H1 (cell line): ENCODE data around the gene GFOD1. TPM values are rescaled to one million over a fixed set of nuclear protein-coding genes. Genes with fewer than 3 reads are reported as not detected.

ENCODE experiments used
- CTCF ChIA-PET: fragments of 300-600 bp; sonication (Branson Sonifier 250); formaldehyde crosslinking; loops from one replicate; lab custom pipeline; 2021; ENCODE audit not compliant: partially characterized antibody; lab: Charles Lee
- POLR2A ChIA-PET: fragments of 300-600 bp; sonication (Branson Sonifier 250); formaldehyde crosslinking; loops from one replicate; lab custom pipeline; 2021; ENCODE audit warnings: inconsistent platforms; ENCODE audit not compliant: partially characterized antibody; lab: Charles Lee
- DNase-seq, 2 experiments: peaks; one replicate each; pipeline versions ENCODE4 v3.0.0 to v3.0.0-alpha.2; 2010 to 2022; ENCODE audit warnings: low spot score in 2 of 2, low read depth in 1 of 2, mixed read lengths in 1 of 2
- FAIRE-seq: peaks from 2 replicates; lab custom pipeline; 2011; peaks lifted over from hg19 to GRCh38; lab: Jason Lieb, UNC
- H2AFZ ChIP-seq: 2 replicates; pipeline ENCODE4 v1.8.1; 2012; ENCODE audit warnings: low read length, inconsistent platforms
- H2AK5ac ChIP-seq: 2 replicates; pipeline ENCODE4 v1.6.1; 2013; ENCODE audit warnings: low read depth, low read length
- H2BK120ac ChIP-seq: replicated peaks from 2 replicates; pipeline ENCODE3; 2013; ENCODE audit warnings: low read depth, low read length, inconsistent platforms
- H2BK12ac ChIP-seq: 2 replicates; pipeline ENCODE4 v1.6.1; 2013; ENCODE audit warnings: low read depth, low read length
- H2BK15ac ChIP-seq: 2 replicates; pipeline ENCODE4 v1.6.1; 2013; ENCODE audit warnings: low read length
- H2BK20ac ChIP-seq: 2 replicates; pipeline ENCODE4 v1.6.1; 2013; ENCODE audit warnings: low read length
- H2BK5ac ChIP-seq: 2 replicates; pipeline ENCODE4 v1.6.1; 2013; ENCODE audit warnings: low read depth, low read length
- H3K14ac ChIP-seq: 2 replicates; pipeline ENCODE4 v1.6.1; 2013; ENCODE audit warnings: inconsistent platforms; ENCODE audit not compliant: insufficient read length
- H3K18ac ChIP-seq: 2 replicates; pipeline ENCODE4 v1.6.1; 2013; ENCODE audit warnings: low read length; ENCODE audit errors: extremely low read depth
- H3K23ac ChIP-seq: 2 replicates; pipeline ENCODE4 v1.6.1; 2013; ENCODE audit warnings: inconsistent platforms; ENCODE audit not compliant: insufficient read length
- H3K23me2 ChIP-seq: 2 replicates; pipeline ENCODE4 v1.6.1; 2013; ENCODE audit warnings: low read depth, low read length
- H3K27ac ChIP-seq: 2 replicates; pipeline ENCODE4 v1.6.1; 2011; ENCODE audit warnings: low read depth, low read length, inconsistent platforms
- H3K27me3 ChIP-seq, 4 experiments: replicated peaks in 1 of 4; 1 replicate in 1 of 4; 2 replicates in 3 of 4; pipeline versions ENCODE4 v1.6.1 to v1.8.1; 2011 to 2013; ENCODE audit warnings: low read length in 3 of 4, mild to moderate bottlenecking in 3 of 4, inconsistent platforms in 2 of 4, mixed read lengths in 2 of 4, moderate library complexity in 1 of 4; ENCODE audit not compliant: control insufficient read depth in 3 of 4, insufficient read depth in 3 of 4; ENCODE audit errors: extremely low read depth in 1 of 4
- H3K36me3 ChIP-seq, 4 experiments: 2 replicates each; pipeline versions ENCODE4 v1.6.1 to v1.8.1; 2011 to 2013; ENCODE audit warnings: mild to moderate bottlenecking in 4 of 4, low read length in 3 of 4, moderate library complexity in 2 of 4, control low read depth in 1 of 4, inconsistent platforms in 1 of 4; ENCODE audit not compliant: insufficient read depth in 4 of 4, control insufficient read depth in 2 of 4
- H3K4ac ChIP-seq: replicated peaks from 2 replicates; pipeline ENCODE3; 2013; ENCODE audit warnings: low read length, low read depth, mixed read lengths, inconsistent platforms; ENCODE audit not compliant: insufficient read length
- H3K4me1 ChIP-seq, 4 experiments: replicated peaks in 1 of 4; 1 replicate in 1 of 4; 2 replicates in 3 of 4; pipeline versions ENCODE4 v1.6.1 to v1.8.1; 2011 to 2013; ENCODE audit warnings: low read length in 3 of 4, inconsistent platforms in 2 of 4, mixed read lengths in 1 of 4; ENCODE audit not compliant: insufficient read depth in 4 of 4, control insufficient read depth in 3 of 4
- H3K4me2 ChIP-seq, 2 experiments: 2 replicates each; pipeline versions ENCODE4 v1.6.1 to v1.8.1; 2011 to 2013; ENCODE audit warnings: low read depth in 2 of 2, low read length in 2 of 2, control low read depth in 1 of 2, inconsistent platforms in 1 of 2, mild to moderate bottlenecking in 1 of 2; ENCODE audit not compliant: insufficient read depth in 1 of 2
- H3K4me3 ChIP-seq, 4 experiments: fragments of 200-600, 300-600 bp in 1 of 4; sonication (generic), shearing (Covaris generic), sonication (Bioruptor Twin) in 1 of 4; 2 replicates each; pipeline versions ENCODE4 v1.5.1 to v1.8.1; 2011 to 2016; ENCODE audit warnings: low read length in 4 of 4, low read depth in 3 of 4, control low read depth in 2 of 4, inconsistent platforms in 2 of 4, mild to moderate bottlenecking in 2 of 4, mixed read lengths in 1 of 4, moderate library complexity in 1 of 4; ENCODE audit not compliant: insufficient read depth in 2 of 4; ENCODE audit errors: extremely low read depth in 1 of 4
- H3K56ac ChIP-seq: replicated peaks from 2 replicates; pipeline ENCODE3; 2013; ENCODE audit warnings: low read depth, mild to moderate bottlenecking, mixed read lengths, low read length, inconsistent platforms; ENCODE audit not compliant: insufficient read length
- H3K79me1 ChIP-seq: 2 replicates; pipeline ENCODE4 v1.6.1; 2013; ENCODE audit warnings: low read depth, low read length, control low read depth
- H3K79me2 ChIP-seq, 2 experiments: 2 replicates each; pipeline versions ENCODE4 v1.6.1 to v1.8.1; 2012 to 2013; ENCODE audit warnings: low read length in 2 of 2, mild to moderate bottlenecking in 2 of 2, inconsistent platforms in 1 of 2; ENCODE audit not compliant: insufficient read depth in 2 of 2, control insufficient read depth in 1 of 2
- H3K9ac ChIP-seq, 4 experiments: replicated peaks in 1 of 4; 1 replicate in 1 of 4; 2 replicates in 3 of 4; pipeline versions ENCODE4 v1.6.1 to v1.8.1; 2011 to 2013; ENCODE audit warnings: low read depth in 3 of 4, low read length in 3 of 4, control low read depth in 2 of 4, mild to moderate bottlenecking in 2 of 4, moderate library complexity in 2 of 4, inconsistent platforms in 1 of 4; ENCODE audit errors: extremely low read depth in 1 of 4
- H3K9me3 ChIP-seq, 2 experiments: 2 replicates each; pipeline versions ENCODE4 v1.6.1 to v1.8.1; 2012 to 2013; ENCODE audit warnings: mild to moderate bottlenecking in 2 of 2, moderate library complexity in 2 of 2, control low read depth in 1 of 2, inconsistent platforms in 1 of 2, low read depth in 1 of 2, low read length in 1 of 2, mixed read lengths in 1 of 2; ENCODE audit not compliant: insufficient read depth in 2 of 2
- H4K20me1 ChIP-seq, 2 experiments: replicated peaks in 1 of 2; 2 replicates each; pipeline versions ENCODE3 to v1.8.1; 2011 to 2013; ENCODE audit warnings: inconsistent platforms in 2 of 2, low read length in 2 of 2, mild to moderate bottlenecking in 1 of 2; ENCODE audit not compliant: insufficient read depth in 2 of 2, control insufficient read depth in 1 of 2
- H4K5ac ChIP-seq: 2 replicates; pipeline ENCODE4 v1.6.1; 2013; ENCODE audit warnings: low read length, low read depth, mixed read lengths, inconsistent platforms; ENCODE audit not compliant: insufficient read length
- H4K8ac ChIP-seq: 2 replicates; pipeline ENCODE4 v1.8.0; 2013; ENCODE audit warnings: mild to moderate bottlenecking, moderate library complexity, low read length, inconsistent platforms; ENCODE audit not compliant: insufficient read depth; ENCODE audit errors: extremely low read depth
- H4K91ac ChIP-seq: replicated peaks from 2 replicates; pipeline ENCODE3; 2013; ENCODE audit warnings: low read length, mixed read lengths, inconsistent platforms; ENCODE audit not compliant: insufficient read length
- BACH1 ChIP-seq: IDR thresholded peaks from 2 replicates; pipeline ENCODE4 v1.6.1; 2012; ENCODE audit warnings: low read length, improper control_type of control experiment
- CHD1 ChIP-seq: IDR thresholded peaks from 2 replicates; pipeline ENCODE4 v1.6.1; 2012; ENCODE audit warnings: low read depth, low read length, improper control_type of control experiment
- CTBP2 ChIP-seq: IDR thresholded peaks from 2 replicates; pipeline ENCODE4 v1.7.0; 2011; ENCODE audit warnings: borderline replicate concordance, mild to moderate bottlenecking, moderate library complexity, mixed read lengths, low read length; ENCODE audit not compliant: insufficient read depth, insufficient read length
- HDAC6 ChIP-seq: IDR thresholded peaks from one replicate; pipeline ENCODE4 v1.7.1; 2012; ENCODE audit warnings: low read depth, mild to moderate bottlenecking, inconsistent platforms, low read length, moderate library complexity
- KDM4A ChIP-seq: IDR thresholded peaks from one replicate; pipeline ENCODE4 v1.7.1; 2012; ENCODE audit warnings: low read depth, mild to moderate bottlenecking, moderate library complexity, low read length, inconsistent platforms; ENCODE audit not compliant: severe bottlenecking
- KDM5A ChIP-seq: fragments of 200-600 bp; IDR thresholded peaks from 2 replicates; pipeline ENCODE4 v1.7.1; 2012; ENCODE audit warnings: mild to moderate bottlenecking, low read length, inconsistent platforms, mixed read lengths
- NANOG ChIP-seq: IDR thresholded peaks from 2 replicates; pipeline ENCODE4 v1.6.1; 2011; ENCODE audit warnings: low read length, low read depth, mild to moderate bottlenecking, inconsistent platforms; ENCODE audit not compliant: insufficient read depth, poor library complexity, severe bottlenecking
- PHF8 ChIP-seq: fragments of 200-600 bp; sonication (generic); conservative IDR thresholded peaks from 2 replicates; pipeline ENCODE4 v1.7.1; 2012; ENCODE audit warnings: low read depth, mild to moderate bottlenecking, inconsistent platforms, low read length, moderate library complexity
- POLR2A ChIP-seq, 2 experiments: IDR thresholded peaks; 1 replicate in 1 of 2; 2 replicates in 1 of 2; pipeline ENCODE4 v1.6.1; 2011; ENCODE audit warnings: low read depth in 2 of 2, low read length in 2 of 2, mild to moderate bottlenecking in 2 of 2; ENCODE audit errors: control extremely low read depth in 1 of 2
- RFX5 ChIP-seq: IDR thresholded peaks from 2 replicates; pipeline ENCODE4 v1.6.1; 2011; ENCODE audit warnings: low read depth, low read length, improper control_type of control experiment, borderline replicate concordance
- SUZ12 ChIP-seq: fragments of 200-600 bp; sonication (generic); IDR thresholded peaks from 2 replicates; pipeline ENCODE4 v1.6.1; 2012; ENCODE audit warnings: mild to moderate bottlenecking, inconsistent platforms, low read length, moderate library complexity, mixed read lengths
- TAF7 ChIP-seq: optimal IDR thresholded peaks from 2 replicates; pipeline ENCODE3; 2011; ENCODE audit warnings: low read depth, mild to moderate bottlenecking, inconsistent platforms, low read length, moderate library complexity, borderline replicate concordance
- TBP ChIP-seq: IDR thresholded peaks from 2 replicates; pipeline ENCODE4 v1.6.1; 2011; ENCODE audit warnings: low read depth, low read length, improper control_type of control experiment
- WGBS, 2 experiments: shearing (Covaris generic) in 1 of 2; methylation state at CpG; one replicate each; pipeline versions ENCODE4 v1.1.6 to v1.1.7; 2013 to 2015; ENCODE audit warnings: low lambda C conversion rate in 2 of 2, mixed read lengths in 2 of 2, inconsistent platforms in 1 of 2, low coverage in 1 of 2, missing lambda C conversion rate in 1 of 2; ENCODE audit not compliant: insufficient replicate concordance in 2 of 2, insufficient coverage in 1 of 2, insufficient read length in 1 of 2; ENCODE audit errors: extremely low coverage in 1 of 2, missing lambda C conversion rate in 1 of 2; 5-methylcytosine and 5-hydroxymethylcytosine counted together
- polyA plus RNA-seq, 7 experiments: library from polyadenylated mRNA; depleted of rRNA in 3 of 7; stranded (reverse) in 5 of 7; unstranded in 2 of 7; fragments of >200 nt in 5 of 7; fragments of 200-250 nt in 2 of 7; gene quantifications; 1 replicate in 5 of 7; 2 replicates in 1 of 7; 4 replicates in 1 of 7; pipeline versions ENCODE4 v1.2.1 to v1.2.3, GENCODE V29; 2011 to 2013; ENCODE audit warnings: missing spikeins in 2 of 7, mixed read lengths in 2 of 7
- total RNA-seq: library from RNA; stranded (reverse); fragmentation: NEBNext Ultra II Directional; extraction: Animal tissue kit (Norgen Biotek cat#: 25700); gene quantifications from 2 replicates; pipeline ENCODE4 v1.2.1, GENCODE V29; 2021

Gene GFOD1
- total and polyA plus RNA-seq, 2 of the 8 experiments (the other 6 are each of a cell fraction or from before 2014, with no cell fraction given): 2.5 to 8.8 TPM

GRCh38 chr6:13444604-13445003 is 42.8 kb downstream of the GFOD1 start:
- H2BK20ac ChIP-seq: no peak overlapping the region
- H4K8ac ChIP-seq: no peak overlapping the region
- no peaks in the 10 kb centered on the region for H3K36me3 ChIP-seq
- no peak overlapping the region for H3K14ac ChIP-seq
- H4K5ac ChIP-seq: no peak overlapping the region
- no peaks in the 10 kb centered on the region for H4K20me1 ChIP-seq
- ChIA-PET CTCF (interaction anchor here (0.6 to 1.6 kb wide), 7 partner anchors 8 to 1512 kb away, joined by 3 to 5 read pairs (median 3); no protein-coding TSS in a partner anchor), POLR2A (interaction anchor here (1.4 to 1.9 kb wide), 2 partner anchors 12 to 16 kb away, joined by 6 to 8 read pairs; no protein-coding TSS in a partner anchor)
- no peaks in the 10 kb centered on the region for H3K23me2 ChIP-seq
- H2AFZ ChIP-seq: no peak overlapping the region
- WGBS, 2 experiments: 87% methylated on average over 3 of the region's 3 CpGs; no CpG with 5 or more reads in 1 of the 2 experiments
- H3K23ac ChIP-seq: no peak overlapping the region
- H3K4me1 ChIP-seq: peaks cover 0 to 5% (median 0%) of the 10 kb centered on the region in 4 experiments; a peak in 1 of 7 replicates
- H2AK5ac ChIP-seq: no peak overlapping the region
- H3K9ac ChIP-seq: no peak overlapping the region
- no peaks in the 10 kb centered on the region for H3K79me1 ChIP-seq
- no peak overlapping the region for H3K56ac ChIP-seq
- FAIRE-seq (no peak), DNase-seq (no peak)
- no peak overlapping the region for H2BK5ac ChIP-seq
- no peak overlapping the region for H2BK15ac ChIP-seq
- H3K4me3 ChIP-seq: no peak overlapping the region
- H3K79me2 ChIP-seq: no peaks in the 10 kb centered on the region
- H3K4me2 ChIP-seq: no peak overlapping the region
- H3K27me3 ChIP-seq: no peaks in the 10 kb centered on the region; a peak in 1 of 7 replicates
- no peak overlapping the region for H3K4ac ChIP-seq
- no peak overlapping the region for H4K91ac ChIP-seq
- H2BK120ac ChIP-seq: no peak overlapping the region
- no peaks in the 10 kb centered on the region for H3K9me3 ChIP-seq
- no peak overlapping the region for H2BK12ac ChIP-seq
- no peak overlapping the region for H3K18ac ChIP-seq
- H3K27ac ChIP-seq: no peak overlapping the region
- TF ChIP-seq KDM4A (no peak), RFX5 (no peak), KDM5A (no peak), TBP (no peak), NANOG (no peak), PHF8 (no peak), BACH1 (no peak), CTBP2 (no peak), SUZ12 (no peak), HDAC6 (no peak), POLR2A (IDR thresholded peaks at IDR 0.05; ENCODE audit: control extremely low read depth in 1 of 2, low read depth in 2 of 2, low read length in 2 of 2) (no peak), CHD1 (no peak), TAF7 (no peak)
